Vagina (tissue), 2 donors: ENCODE data around the gene PLA2G4C.

Experiments used
- POLR2A ChIP-seq, 2 donors: fragments of 450-650 bp; IDR thresholded peaks; one replicate each; pipeline ENCODE4 v1.6.1; 2017; ENCODE audit warnings: antibody characterized with exemption in 2 of 2, mild to moderate bottlenecking in 2 of 2, moderate library complexity in 2 of 2
- TF ChIP-seq, protein P1 (sequence below), 3 experiments: fragments of 450-650 bp in 2 of 3; fragments of 200-600 bp in 1 of 3; sonication (generic) in 1 of 3; IDR thresholded peaks; one replicate each; pipeline ENCODE4 v1.5.1; 2017 to 2019; ENCODE audit warnings: antibody characterized with exemption in 3 of 3, mild to moderate bottlenecking in 2 of 3, moderate library complexity in 2 of 3

DNA sequence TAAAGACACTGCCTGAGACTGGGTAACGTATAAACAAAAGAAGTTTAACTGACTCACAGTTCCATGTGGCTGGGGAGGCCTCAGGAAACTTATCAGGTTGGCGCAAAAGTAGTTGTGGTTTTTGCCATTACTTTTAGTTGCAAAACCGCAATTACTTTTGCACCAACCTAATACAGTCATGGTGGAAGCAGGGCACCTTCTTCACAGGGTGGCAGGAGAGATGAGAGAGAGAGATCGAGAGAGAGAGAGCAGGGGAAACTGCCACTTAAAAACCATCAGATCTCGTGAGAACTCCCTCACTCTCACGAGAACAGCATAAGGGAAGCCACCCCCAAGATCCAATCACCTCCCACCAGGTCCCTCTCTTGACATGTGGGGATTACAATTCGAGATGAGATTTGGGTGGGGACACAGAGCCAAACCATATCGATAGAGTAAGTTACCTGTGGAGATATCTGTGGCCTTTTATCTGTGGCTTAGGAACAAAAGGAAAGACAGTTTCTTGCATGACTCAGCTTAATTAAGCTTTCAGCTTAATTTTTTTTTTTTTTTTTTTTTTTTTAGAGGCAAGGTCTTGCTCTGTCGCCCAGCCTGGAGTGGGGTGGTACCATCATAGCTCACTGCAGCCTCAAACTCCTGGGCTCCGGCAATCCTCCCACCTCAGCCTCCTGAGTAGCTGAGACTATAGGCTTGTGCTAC lies 59.1 kb downstream of the PLA2G4C start:
- TF ChIP-seq, protein P1, sequence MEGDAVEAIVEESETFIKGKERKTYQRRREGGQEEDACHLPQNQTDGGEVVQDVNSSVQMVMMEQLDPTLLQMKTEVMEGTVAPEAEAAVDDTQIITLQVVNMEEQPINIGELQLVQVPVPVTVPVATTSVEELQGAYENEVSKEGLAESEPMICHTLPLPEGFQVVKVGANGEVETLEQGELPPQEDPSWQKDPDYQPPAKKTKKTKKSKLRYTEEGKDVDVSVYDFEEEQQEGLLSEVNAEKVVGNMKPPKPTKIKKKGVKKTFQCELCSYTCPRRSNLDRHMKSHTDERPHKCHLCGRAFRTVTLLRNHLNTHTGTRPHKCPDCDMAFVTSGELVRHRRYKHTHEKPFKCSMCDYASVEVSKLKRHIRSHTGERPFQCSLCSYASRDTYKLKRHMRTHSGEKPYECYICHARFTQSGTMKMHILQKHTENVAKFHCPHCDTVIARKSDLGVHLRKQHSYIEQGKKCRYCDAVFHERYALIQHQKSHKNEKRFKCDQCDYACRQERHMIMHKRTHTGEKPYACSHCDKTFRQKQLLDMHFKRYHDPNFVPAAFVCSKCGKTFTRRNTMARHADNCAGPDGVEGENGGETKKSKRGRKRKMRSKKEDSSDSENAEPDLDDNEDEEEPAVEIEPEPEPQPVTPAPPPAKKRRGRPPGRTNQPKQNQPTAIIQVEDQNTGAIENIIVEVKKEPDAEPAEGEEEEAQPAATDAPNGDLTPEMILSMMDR (IDR thresholded peaks at IDR 0.05) = no peak
- TF ChIP-seq POLR2A (IDR thresholded peaks at IDR 0.05) = no peak
